Bronchial epithelial cell (primary cell): ENCODE measurements around the gene ECT2. TPM values are rescaled to one million over a fixed set of nuclear protein-coding genes. Genes with fewer than 3 reads are reported as not detected.
A peak's percentile ranks its signal among the peaks of the same experiment; 100 is the strongest.

Experiments used
- DNase-seq: peaks from one replicate; pipeline ENCODE4 v3.0.0-alpha.2; 2010; ENCODE audit warnings: low read depth
- FAIRE-seq: peaks from 2 replicates; lab custom pipeline; 2011; peaks lifted over from hg19 to GRCh38; lab: Jason Lieb, UNC
- H3K27me3 ChIP-seq: 2 replicates; pipeline ENCODE4 v1.5.1; 2011; ENCODE audit warnings: low read length; ENCODE audit not compliant: control insufficient read depth, insufficient read depth
- H3K36me3 ChIP-seq: 2 replicates; pipeline ENCODE4 v1.5.1; 2011; ENCODE audit warnings: low read length; ENCODE audit not compliant: control insufficient read depth, insufficient read depth
- H3K4me3 ChIP-seq: 2 replicates; pipeline ENCODE4 v1.5.1; 2011; ENCODE audit warnings: mild to moderate bottlenecking, low read depth, low read length, control low read depth
- total RNA-seq: library from RNA; depleted of rRNA; stranded (reverse); fragments of >200 nt; gene quantifications from 2 replicates; pipeline ENCODE4 v1.2.1, GENCODE V29; 2014
- TF ChIP-seq, protein P1 (sequence below): IDR thresholded peaks from 2 replicates; pipeline ENCODE4 v1.5.1; 2011; ENCODE audit warnings: mild to moderate bottlenecking, moderate library complexity, low read length, control low read depth, inconsistent platforms; ENCODE audit not compliant: insufficient read depth, severe bottlenecking

ECT2 gene
- total RNA-seq, 1 donor from 2014 or later: 9.0 TPM

GRCh38 chr3:172839679-172840078 is 89.2 kb downstream of the ECT2 start:
- DNase-seq (no peak), FAIRE-seq (no peak)
- TF ChIP-seq, protein P1, sequence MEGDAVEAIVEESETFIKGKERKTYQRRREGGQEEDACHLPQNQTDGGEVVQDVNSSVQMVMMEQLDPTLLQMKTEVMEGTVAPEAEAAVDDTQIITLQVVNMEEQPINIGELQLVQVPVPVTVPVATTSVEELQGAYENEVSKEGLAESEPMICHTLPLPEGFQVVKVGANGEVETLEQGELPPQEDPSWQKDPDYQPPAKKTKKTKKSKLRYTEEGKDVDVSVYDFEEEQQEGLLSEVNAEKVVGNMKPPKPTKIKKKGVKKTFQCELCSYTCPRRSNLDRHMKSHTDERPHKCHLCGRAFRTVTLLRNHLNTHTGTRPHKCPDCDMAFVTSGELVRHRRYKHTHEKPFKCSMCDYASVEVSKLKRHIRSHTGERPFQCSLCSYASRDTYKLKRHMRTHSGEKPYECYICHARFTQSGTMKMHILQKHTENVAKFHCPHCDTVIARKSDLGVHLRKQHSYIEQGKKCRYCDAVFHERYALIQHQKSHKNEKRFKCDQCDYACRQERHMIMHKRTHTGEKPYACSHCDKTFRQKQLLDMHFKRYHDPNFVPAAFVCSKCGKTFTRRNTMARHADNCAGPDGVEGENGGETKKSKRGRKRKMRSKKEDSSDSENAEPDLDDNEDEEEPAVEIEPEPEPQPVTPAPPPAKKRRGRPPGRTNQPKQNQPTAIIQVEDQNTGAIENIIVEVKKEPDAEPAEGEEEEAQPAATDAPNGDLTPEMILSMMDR: no peak

GRCh38 chr3:172840463-172840862 is 89.9 kb downstream of the ECT2 start:
- H3K27me3 ChIP-seq: peaks cover 4% of the 10 kb centered on the region
- no peaks in the 10 kb centered on the region for H3K36me3 ChIP-seq
- FAIRE-seq: no peak
- DNase-seq: no peak
- H3K4me3 ChIP-seq: no peak overlapping the region
- TF ChIP-seq, protein P1: no peak

More at GRCh38 chr3:172839679-172840078, 89.2 kb downstream of the ECT2 start:
- Histone ChIP-seq H3K4me3 (no peak overlapping the region), H3K36me3 (no peaks in the 10 kb centered on the region), H3K27me3 (peaks cover 4% of the 10 kb centered on the region)

DNA sequence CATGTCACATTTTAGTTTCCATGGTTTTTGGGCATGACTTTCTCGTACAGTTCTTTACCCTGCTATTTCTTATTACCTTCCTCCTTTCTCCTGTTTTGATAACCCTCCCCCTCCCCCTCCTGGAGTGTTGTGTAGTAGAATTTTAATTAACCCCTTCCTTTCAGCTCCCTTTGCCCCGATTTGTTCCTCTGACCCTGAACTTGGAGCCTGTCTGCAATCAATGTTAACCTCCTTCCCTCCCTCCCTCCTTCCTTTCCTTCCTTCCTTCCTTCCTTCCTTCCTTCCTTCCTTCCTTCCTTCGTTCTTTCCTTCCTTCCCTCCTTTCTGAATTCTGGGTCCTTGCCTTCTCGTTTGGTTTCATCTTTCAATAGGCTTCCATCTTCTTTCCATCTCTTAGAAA is 90.4 kb downstream of the ECT2 start:
- FAIRE-seq (no peak), DNase-seq (no peak)
- Histone ChIP-seq H3K27me3 (peaks cover 4% of the 10 kb centered on the region), H3K4me3 (no peak overlapping the region), H3K36me3 (no peaks in the 10 kb centered on the region)
- TF ChIP-seq, protein P1: no peak

DNA sequence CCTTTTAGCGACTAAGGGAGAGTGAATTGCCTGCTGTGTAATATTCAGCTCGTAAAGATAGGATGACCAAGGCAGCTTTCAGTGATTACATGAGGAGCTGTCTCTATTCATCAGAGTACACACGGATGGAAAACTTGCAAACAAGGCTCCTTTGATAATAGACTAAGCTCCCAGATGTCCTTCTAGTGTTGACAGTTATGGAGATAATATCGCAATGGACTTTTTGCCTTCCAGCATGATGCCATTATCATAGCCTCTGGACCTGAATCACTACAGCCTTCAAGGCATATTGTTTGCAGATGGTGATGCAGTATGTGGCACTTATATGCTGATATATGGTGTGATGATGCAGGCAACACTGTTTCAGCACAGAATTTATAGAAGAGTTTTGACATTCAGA is 93.9 kb downstream of the ECT2 start:
- FAIRE-seq: no peak
- H3K27me3 ChIP-seq: peaks cover 2% of the 10 kb centered on the region
- no peak for DNase-seq
- H3K4me3 ChIP-seq: no peak overlapping the region
- no peaks in the 10 kb centered on the region for H3K36me3 ChIP-seq
- TF ChIP-seq, protein P1: no peak

DNA sequence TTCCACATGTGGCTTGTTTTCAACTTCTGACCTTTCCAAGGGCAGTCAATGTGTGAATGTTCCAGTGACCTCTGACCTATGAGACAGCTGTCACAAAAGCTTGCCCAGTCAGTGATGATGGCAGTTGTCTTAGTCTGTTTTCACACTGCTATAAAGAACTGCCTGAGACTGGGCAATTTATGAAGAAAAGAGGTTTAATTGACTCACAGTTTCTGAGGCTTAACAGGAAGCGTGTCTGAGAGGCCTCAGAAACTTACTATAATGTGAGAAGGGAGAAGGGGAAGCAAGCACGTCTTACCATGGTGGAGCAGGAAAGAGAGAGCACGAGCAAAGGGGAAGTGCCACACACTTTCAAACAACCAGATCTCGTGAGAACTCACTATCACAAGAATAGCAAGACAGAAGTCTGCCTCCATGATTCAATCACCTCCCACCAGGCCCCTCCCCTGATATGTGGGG is 95.6 kb downstream of the ECT2 start:
- TF ChIP-seq, protein P1: no peak
- Histone ChIP-seq H3K27me3 (no peaks in the 10 kb centered on the region), H3K36me3 (no peaks in the 10 kb centered on the region), H3K4me3 (no peak overlapping the region)
- DNase-seq (no peak), FAIRE-seq (no peak)

DNA sequence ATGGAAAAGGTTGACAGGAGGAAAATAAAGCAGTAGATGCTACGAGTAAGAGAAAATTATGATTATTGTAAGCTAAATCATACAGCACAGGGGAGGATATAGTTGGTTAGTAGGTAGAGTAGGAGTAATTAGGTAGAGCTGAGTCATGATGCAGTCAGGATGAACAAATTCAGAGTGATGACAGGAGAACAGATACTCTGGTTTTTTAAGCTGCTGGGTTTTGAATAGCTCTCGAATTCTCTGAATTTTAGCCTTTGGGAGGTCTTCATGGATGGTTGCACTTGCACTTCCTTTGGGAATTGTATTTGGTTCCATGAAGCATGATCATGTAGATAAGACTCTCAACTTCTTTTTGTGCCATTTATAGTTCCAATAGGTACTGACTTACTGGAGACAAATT is 96.2 kb downstream of the ECT2 start:
- H3K27me3 ChIP-seq: no peaks in the 10 kb centered on the region
- TF ChIP-seq, protein P1: no peak
- DNase-seq (peak; percentile 69), FAIRE-seq (no peak)
- no peak overlapping the region for H3K4me3 ChIP-seq
- H3K36me3 ChIP-seq: no peaks in the 10 kb centered on the region
